Measurements from ENCODE around the gene ASXL3.

- TF ChIP-seq CTCF (IDR thresholded peaks at IDR 0.05; ENCODE audit: borderline replicate concordance, extremely low read depth, low read length, poor library complexity, severe bottlenecking), result no peak
- TF ChIP-seq EZH2 (IDR thresholded peaks at IDR 0.05; ENCODE audit: borderline replicate concordance, low read depth, low read length, severe bottlenecking), result no peak
Measured at GRCh38 chr18:33652635-33653034, 74.6 kb downstream of the ASXL3 start.
